Liver (tissue), 3 donors: Measurements from ENCODE around the gene PIEZO2.

Experiments
- ATF3 ChIP-seq: IDR thresholded peaks from 2 replicates; pipeline ENCODE4 v1.6.1; 2016; ENCODE audit warnings: antibody characterized with exemption
- CTCF ChIP-seq: fragments of 150-350 bp; IDR thresholded peaks from 2 replicates; pipeline ENCODE4 v1.5.1; 2017; ENCODE audit warnings: improper control_type of control experiment, low read depth, low read length; ENCODE audit not compliant: missing input control
- JUND ChIP-seq, 2 donors: IDR thresholded peaks; 2 replicates each; pipeline ENCODE4 v1.6.1; 2016; ENCODE audit warnings: antibody characterized with exemption in 2 of 2
- REST ChIP-seq: IDR thresholded peaks from 2 replicates; pipeline ENCODE4 v1.6.1; 2016; ENCODE audit warnings: antibody characterized with exemption, mild to moderate bottlenecking
- YY1 ChIP-seq: IDR thresholded peaks from 2 replicates; pipeline ENCODE4 v1.6.1; 2016; ENCODE audit warnings: antibody characterized with exemption, mild to moderate bottlenecking
- donor health status: healthy.
- donor health status: healthy.

- no peak for TF ChIP-seq ATF3
- TF ChIP-seq CTCF, result no peak
- no peak for TF ChIP-seq REST
- TF ChIP-seq YY1, result no peak
- no peak for TF ChIP-seq JUND (IDR thresholded peaks at IDR 0.05)
Measured at GRCh38 chr18:10783941-10784340, 365.4 kb downstream of the PIEZO2 start.
